Fibroblast of the aortic adventitia (primary cell): Measurements from ENCODE around the gene HDAC10. TPM values are rescaled to one million over a fixed set of nuclear protein-coding genes. Genes with fewer than 3 reads are reported as not detected.

Experiments
- DNase-seq: peaks from one replicate; pipeline ENCODE4 v3.0.0-alpha.2; 2010; ENCODE audit warnings: low read depth
- H3K4me3 ChIP-seq: 2 replicates; pipeline ENCODE4 v1.5.1; 2011; ENCODE audit warnings: low read depth, mild to moderate bottlenecking, control low read depth, low read length, moderate library complexity
- total RNA-seq: library from RNA; depleted of rRNA; stranded (reverse); fragments of >200 nt; gene quantifications from 2 replicates; pipeline ENCODE4 v1.2.3, GENCODE V29; 2012; ENCODE audit warnings: low replicate concordance
- TF ChIP-seq, protein P1 (sequence below): IDR thresholded peaks from 2 replicates; pipeline ENCODE4 v1.5.1; 2011; ENCODE audit warnings: mild to moderate bottlenecking, low read length, control low read depth, inconsistent platforms; ENCODE audit not compliant: insufficient read depth

HDAC10 gene
- total RNA-seq, 1 donor, result 15.4 TPM

DNA sequence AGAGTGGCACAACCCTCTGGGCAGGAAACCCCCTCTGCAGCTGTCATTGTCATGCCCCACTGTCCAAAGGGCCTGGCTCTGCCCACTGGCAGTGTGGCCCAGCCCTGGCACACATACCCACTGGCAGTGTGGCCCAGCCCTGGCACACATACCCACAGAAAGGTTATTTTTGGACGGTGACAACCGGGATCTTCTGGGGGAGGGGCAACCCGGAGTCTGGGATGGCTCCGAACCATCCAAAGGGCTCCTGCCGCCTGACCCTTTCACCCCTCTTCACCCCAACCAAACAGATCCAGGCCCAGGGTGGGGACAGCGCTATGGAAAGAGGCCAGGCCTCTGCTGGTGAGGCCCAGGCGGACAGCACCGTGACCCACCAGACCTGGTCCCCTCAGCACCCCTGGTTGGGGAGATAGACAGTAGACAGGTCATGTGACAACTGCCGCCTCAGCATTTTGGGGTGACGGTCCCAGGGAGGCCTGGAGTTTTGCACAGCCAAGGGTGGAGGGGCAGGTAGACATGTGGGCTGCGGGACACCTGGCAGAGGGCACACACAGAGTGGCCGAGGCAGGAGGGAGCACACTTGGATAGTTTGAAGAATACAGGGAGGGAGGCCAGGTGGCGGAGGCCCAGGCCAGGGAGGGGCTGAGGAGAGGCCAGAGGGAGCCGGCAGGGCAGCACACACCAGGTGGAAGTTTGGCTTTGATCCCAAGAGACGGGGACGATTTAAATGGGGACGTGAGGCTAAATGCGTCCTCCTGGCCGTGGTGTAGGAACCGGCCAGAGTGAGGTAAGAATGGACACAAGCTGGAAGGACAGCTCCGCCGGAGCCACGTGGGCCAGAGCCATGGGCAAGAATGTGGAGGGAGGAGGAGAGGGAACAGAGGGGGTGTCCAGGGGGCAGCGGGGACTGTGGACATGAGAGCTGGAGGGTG lies 7.6 kb upstream of the HDAC10 start:
- H3K4me3 ChIP-seq, result no peak overlapping the region
- DNase-seq, result no peak
- TF ChIP-seq, protein P1, sequence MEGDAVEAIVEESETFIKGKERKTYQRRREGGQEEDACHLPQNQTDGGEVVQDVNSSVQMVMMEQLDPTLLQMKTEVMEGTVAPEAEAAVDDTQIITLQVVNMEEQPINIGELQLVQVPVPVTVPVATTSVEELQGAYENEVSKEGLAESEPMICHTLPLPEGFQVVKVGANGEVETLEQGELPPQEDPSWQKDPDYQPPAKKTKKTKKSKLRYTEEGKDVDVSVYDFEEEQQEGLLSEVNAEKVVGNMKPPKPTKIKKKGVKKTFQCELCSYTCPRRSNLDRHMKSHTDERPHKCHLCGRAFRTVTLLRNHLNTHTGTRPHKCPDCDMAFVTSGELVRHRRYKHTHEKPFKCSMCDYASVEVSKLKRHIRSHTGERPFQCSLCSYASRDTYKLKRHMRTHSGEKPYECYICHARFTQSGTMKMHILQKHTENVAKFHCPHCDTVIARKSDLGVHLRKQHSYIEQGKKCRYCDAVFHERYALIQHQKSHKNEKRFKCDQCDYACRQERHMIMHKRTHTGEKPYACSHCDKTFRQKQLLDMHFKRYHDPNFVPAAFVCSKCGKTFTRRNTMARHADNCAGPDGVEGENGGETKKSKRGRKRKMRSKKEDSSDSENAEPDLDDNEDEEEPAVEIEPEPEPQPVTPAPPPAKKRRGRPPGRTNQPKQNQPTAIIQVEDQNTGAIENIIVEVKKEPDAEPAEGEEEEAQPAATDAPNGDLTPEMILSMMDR, result no peak

DNA sequence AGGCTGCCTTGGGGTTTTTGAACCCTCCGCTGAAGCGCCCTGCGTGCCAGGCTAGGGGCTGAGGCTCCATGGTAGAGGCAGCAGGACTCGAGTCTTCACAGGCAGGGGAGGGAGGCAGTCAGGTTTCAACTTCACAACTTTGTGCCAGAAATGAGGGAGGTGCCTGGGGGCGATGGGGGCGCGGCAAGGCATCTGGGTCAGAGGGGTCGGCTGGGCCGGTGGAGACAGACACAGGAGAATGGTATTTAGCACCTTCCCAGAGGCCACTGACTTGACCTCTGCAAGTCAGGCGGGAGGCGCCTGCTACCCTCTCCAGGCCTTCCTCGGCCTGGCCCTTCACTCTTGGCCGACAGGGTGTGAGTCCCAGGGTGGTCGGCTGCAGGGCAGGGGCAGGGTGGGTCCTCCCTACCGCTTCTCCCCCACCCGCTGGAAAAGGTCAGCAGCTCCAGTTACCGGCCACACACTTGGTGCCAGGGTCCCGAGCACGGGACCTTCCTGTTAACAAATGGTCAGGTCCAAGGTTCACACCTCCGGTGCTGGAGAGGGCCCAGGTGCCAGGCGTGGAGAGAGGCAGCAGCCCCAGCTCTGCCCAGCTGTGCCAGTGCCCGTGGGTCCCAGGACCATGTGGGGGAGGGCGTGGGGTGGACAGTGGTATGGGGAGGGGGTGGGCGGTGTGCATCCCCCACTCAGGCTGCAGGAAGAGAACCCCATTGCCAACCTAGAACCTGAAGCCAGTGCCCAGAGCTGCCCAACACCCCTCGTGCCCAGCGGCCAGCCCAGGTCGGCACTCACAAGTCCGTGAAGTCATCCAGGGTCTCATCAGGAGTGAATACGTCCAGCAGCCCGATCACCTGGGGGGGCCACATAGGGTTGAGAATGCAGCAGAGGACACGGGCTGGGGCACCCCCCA lies 6.6 kb upstream of the HDAC10 start:
- no peak overlapping the region for H3K4me3 ChIP-seq
- TF ChIP-seq, protein P1, result no peak
- DNase-seq, result no peak

DNA sequence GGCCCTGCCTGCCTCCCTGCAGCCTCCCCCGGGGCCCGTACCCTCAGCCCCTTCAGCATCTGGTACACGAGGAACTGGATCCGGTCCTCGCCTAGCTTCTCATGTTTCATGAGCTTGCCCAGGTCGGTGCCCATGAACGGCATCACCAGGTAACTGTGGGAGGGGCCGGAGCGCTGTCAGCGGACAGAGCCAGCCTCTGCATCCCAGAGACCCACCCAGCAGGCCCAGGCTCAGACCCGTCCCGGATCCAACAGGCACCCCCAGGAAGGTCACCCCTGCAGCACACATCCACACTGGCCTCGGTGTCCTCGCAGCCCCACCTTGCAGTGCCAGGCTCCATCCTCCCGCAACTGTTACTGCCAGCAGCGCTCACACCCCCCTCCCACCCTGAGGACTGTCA lies 6.0 kb upstream of the HDAC10 start:
- no peak for DNase-seq
- no peak overlapping the region for H3K4me3 ChIP-seq
- TF ChIP-seq, protein P1, result no peak

DNA sequence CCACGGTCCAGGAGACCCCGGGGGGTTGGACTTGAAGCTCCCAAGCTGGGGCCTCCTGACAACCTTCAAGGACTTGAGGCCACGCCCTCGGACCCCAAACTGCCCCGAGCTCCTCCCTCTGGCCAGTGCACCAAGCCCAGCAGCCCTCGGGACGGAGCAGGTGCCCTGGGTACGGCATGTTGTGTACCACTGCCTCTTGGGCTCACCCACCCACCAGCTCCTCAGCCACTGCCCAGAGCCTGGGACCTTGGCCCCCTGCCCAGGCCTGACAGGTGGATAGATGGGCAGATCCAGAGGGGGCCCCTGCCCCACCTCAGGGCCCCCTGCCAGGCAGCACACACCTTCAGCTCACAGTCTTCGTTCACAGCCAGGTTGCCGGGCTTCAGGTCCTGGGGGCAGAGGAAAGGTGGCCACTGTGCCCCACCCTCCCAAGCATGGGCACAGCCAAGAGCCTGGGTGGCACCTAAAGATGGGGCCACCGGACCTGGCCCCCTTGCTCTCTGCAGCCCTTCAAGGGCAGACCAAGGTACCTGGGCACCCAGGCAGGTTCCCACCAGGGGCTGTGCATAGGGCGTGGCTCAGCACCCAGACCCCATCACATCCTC lies 5.3 kb upstream of the HDAC10 start:
- TF ChIP-seq, protein P1, result no peak
- H3K4me3 ChIP-seq, result no peak overlapping the region
- DNase-seq, result no peak

DNA sequence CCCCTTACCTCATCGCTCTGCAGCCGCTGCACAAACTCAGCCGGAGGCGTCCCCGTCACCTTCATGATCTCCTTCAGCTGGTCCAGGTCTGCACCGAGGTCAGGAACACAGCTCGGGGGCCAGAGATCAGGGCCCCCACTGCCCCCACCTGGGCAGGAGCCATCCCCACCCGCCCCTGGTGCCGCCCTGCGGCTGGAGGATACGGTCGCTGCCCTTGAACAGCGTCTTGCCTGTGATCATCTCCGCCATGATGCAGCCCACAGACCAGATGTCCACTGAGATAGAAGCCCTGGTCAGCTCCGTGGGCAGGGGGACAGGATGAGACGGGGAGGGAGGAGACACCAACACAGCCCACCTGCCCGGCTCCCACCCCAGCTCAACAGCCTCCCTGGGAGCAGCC lies 4.5 kb upstream of the HDAC10 start:
- TF ChIP-seq, protein P1, result no peak
- no peak overlapping the region for H3K4me3 ChIP-seq
- no peak for DNase-seq

DNA sequence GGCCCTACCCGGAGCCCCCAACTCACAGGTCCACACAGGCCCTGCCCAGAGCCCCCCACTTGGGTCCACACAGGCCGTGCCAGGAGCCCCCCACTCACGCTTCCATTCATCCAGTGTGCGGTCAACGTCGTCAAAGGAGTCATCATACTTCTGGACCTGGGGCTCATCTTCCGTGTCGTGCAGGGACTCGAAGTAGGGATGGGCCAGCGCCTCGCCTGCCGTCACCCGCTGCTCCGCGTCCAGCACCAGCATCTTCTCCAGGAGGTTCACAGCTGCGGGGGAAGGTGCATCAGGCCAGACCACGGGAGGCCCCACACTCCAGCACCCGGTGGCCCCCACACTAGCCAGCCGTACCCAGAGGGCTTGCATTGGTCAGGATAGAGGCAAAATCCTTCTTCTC lies 4.0 kb upstream of the HDAC10 start:
- no peak overlapping the region for H3K4me3 ChIP-seq
- TF ChIP-seq, protein P1, result no peak
- DNase-seq, result no peak
